Esophagus muscularis mucosa (tissue), 4 donors: Measurements from ENCODE around the gene OXNAD1.

Experiments
- EP300 ChIP-seq: sonication (generic); formaldehyde crosslinking; IDR thresholded peaks from one replicate; pipeline ENCODE4 v1.6.1; 2017; ENCODE audit warnings: antibody characterized with exemption
- POLR2A ChIP-seq: fragments of 450-650 bp; IDR thresholded peaks from one replicate; pipeline ENCODE4 v1.6.1; 2017; ENCODE audit warnings: antibody characterized with exemption, moderate library complexity, mild to moderate bottlenecking, low read depth
- POLR2AphosphoS5 ChIP-seq, 2 donors: sonication (generic); formaldehyde crosslinking; IDR thresholded peaks; one replicate each; pipeline ENCODE4 v1.6.1; 2017; ENCODE audit warnings: antibody characterized with exemption in 2 of 2
- TF ChIP-seq, protein P1 (sequence below), 3 experiments: fragments of 200-600 bp in 2 of 3; fragments of 450-650 bp in 1 of 3; sonication (generic) in 2 of 3; IDR thresholded peaks; one replicate each; pipeline ENCODE4 v1.5.1; 2017 to 2019; ENCODE audit warnings: antibody characterized with exemption in 3 of 3, mild to moderate bottlenecking in 2 of 3, moderate library complexity in 1 of 3

- no peak for TF ChIP-seq EP300
- TF ChIP-seq POLR2AphosphoS5 (IDR thresholded peaks at IDR 0.05): no peak
- TF ChIP-seq POLR2A: no peak
- TF ChIP-seq, protein P1, sequence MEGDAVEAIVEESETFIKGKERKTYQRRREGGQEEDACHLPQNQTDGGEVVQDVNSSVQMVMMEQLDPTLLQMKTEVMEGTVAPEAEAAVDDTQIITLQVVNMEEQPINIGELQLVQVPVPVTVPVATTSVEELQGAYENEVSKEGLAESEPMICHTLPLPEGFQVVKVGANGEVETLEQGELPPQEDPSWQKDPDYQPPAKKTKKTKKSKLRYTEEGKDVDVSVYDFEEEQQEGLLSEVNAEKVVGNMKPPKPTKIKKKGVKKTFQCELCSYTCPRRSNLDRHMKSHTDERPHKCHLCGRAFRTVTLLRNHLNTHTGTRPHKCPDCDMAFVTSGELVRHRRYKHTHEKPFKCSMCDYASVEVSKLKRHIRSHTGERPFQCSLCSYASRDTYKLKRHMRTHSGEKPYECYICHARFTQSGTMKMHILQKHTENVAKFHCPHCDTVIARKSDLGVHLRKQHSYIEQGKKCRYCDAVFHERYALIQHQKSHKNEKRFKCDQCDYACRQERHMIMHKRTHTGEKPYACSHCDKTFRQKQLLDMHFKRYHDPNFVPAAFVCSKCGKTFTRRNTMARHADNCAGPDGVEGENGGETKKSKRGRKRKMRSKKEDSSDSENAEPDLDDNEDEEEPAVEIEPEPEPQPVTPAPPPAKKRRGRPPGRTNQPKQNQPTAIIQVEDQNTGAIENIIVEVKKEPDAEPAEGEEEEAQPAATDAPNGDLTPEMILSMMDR (IDR thresholded peaks at IDR 0.05): no peak
Measured at GRCh38 chr3:16222547-16222946, 42.5 kb upstream of the OXNAD1 start.
